DOHH2 (cell line): ENCODE measurements around the gene DLGAP3.

ENCODE experiments used
- CTCF ChIP-seq: fragments of 200-600 bp; sonication (generic); IDR thresholded peaks from one replicate; pipeline ENCODE4 v1.5.1; 2014; ENCODE audit warnings: antibody characterized with exemption, mild to moderate bottlenecking, low read depth, low read length; ENCODE audit not compliant: poor library complexity, severe bottlenecking
- EZH2phosphoT487 ChIP-seq: fragments of 200-600 bp; sonication (generic); IDR thresholded peaks from 2 replicates; pipeline ENCODE4 v1.6.1; 2017; ENCODE audit warnings: borderline replicate concordance, mild to moderate bottlenecking, antibody characterized with exemption, low read length, moderate library complexity, mixed read lengths

GRCh38 chr1:34843392-34844251 is 85.8 kb downstream of the DLGAP3 start:
- TF ChIP-seq CTCF = no peak
- no peak for TF ChIP-seq EZH2phosphoT487
